ENCODE results near the gene FAM20A. TPM values are rescaled to one million over a fixed set of nuclear protein-coding genes. Genes with fewer than 3 reads are reported as not detected.

Gene FAM20A
- total and polyA plus RNA-seq, 2 donors (not counting 1 experiment from before 2014, with no cell fraction given) = 0.96 to 14.9 TPM

- Histone ChIP-seq H3K9me3 (ENCODE audit: control insufficient read depth, insufficient read depth, low read depth, low read length) (no peaks in the 10 kb centered on the region), H3K36me3 (ENCODE audit: control insufficient read depth, insufficient read depth, low read length) (no peaks in the 10 kb centered on the region), H3K27me3 (ENCODE audit: control insufficient read depth, insufficient read depth, low read length) (no peaks in the 10 kb centered on the region), H3K4me2 (ENCODE audit: extremely low read depth, insufficient read depth, low read length) (no peak overlapping the region), H2AFZ (ENCODE audit: low read length) (no peak overlapping the region), H3K4me1 (ENCODE audit: control insufficient read depth, extremely low read depth, insufficient read depth, low read length) (no peaks in the 10 kb centered on the region), H4K20me1 (ENCODE audit: control insufficient read depth, extremely low read depth, insufficient read depth, low read length) (no peaks in the 10 kb centered on the region), H3K4me3 (replicated peaks in 1 of 4; ENCODE audit: control extremely low read depth in 1 of 4, insufficient read depth in 1 of 4, low read depth in 3 of 4, low read length in 4 of 4) (no peak overlapping the region), H3K27ac (ENCODE audit: insufficient read depth, low read length) (no peak overlapping the region), H3K79me2 (ENCODE audit: control insufficient read depth, insufficient read depth, low read length) (no peaks in the 10 kb centered on the region), H3K9ac (ENCODE audit: insufficient read depth, low read length) (no peak overlapping the region)
- DNase-seq (ENCODE audit: low read depth in 2 of 2) = no peak
- TF ChIP-seq EZH2 (IDR thresholded peaks at IDR 0.05; ENCODE audit: low read length, missing control alignments) (no peak), CTCF (conservative IDR thresholded peaks at IDR 0.05 in 1 of 2, IDR thresholded peaks at IDR 0.05 in 1 of 2; ENCODE audit: low read depth in 1 of 2, low read length in 2 of 2) (no peak)
Observed at GRCh38 chr17:68565661-68566441, 35.3 kb downstream of the FAM20A start.

- Histone ChIP-seq H2AFZ (ENCODE audit: low read length) (no peak overlapping the region), H3K27me3 (ENCODE audit: control insufficient read depth, insufficient read depth, low read length) (no peaks in the 10 kb centered on the region), H3K36me3 (ENCODE audit: control insufficient read depth, insufficient read depth, low read length) (no peaks in the 10 kb centered on the region), H3K79me2 (ENCODE audit: control insufficient read depth, insufficient read depth, low read length) (no peaks in the 10 kb centered on the region), H3K4me1 (ENCODE audit: control insufficient read depth, extremely low read depth, insufficient read depth, low read length) (no peaks in the 10 kb centered on the region), H3K27ac (ENCODE audit: insufficient read depth, low read length) (no peak overlapping the region), H3K9me3 (ENCODE audit: control insufficient read depth, insufficient read depth, low read depth, low read length) (no peaks in the 10 kb centered on the region), H3K4me3 (replicated peaks in 1 of 4; ENCODE audit: control extremely low read depth in 1 of 4, insufficient read depth in 1 of 4, low read depth in 3 of 4, low read length in 4 of 4) (no peak overlapping the region), H4K20me1 (ENCODE audit: control insufficient read depth, extremely low read depth, insufficient read depth, low read length) (no peaks in the 10 kb centered on the region), H3K9ac (ENCODE audit: insufficient read depth, low read length) (no peak overlapping the region), H3K4me2 (ENCODE audit: extremely low read depth, insufficient read depth, low read length) (no peak overlapping the region)
- TF ChIP-seq CTCF (conservative IDR thresholded peaks at IDR 0.05 in 1 of 2, IDR thresholded peaks at IDR 0.05 in 1 of 2; ENCODE audit: low read depth in 1 of 2, low read length in 2 of 2) (no peak), EZH2 (IDR thresholded peaks at IDR 0.05; ENCODE audit: low read length, missing control alignments) (no peak)
- no peak for DNase-seq (ENCODE audit: low read depth in 2 of 2)
Observed at GRCh38 chr17:68564415-68565111, 36.6 kb downstream of the FAM20A start.

GRCh38 chr17:68562736-68563135, 38.4 kb downstream of the FAM20A start:
- no peak for TF ChIP-seq EZH2 (IDR thresholded peaks at IDR 0.05; ENCODE audit: low read length, missing control alignments)
- no peak for TF ChIP-seq CTCF (conservative IDR thresholded peaks at IDR 0.05 in 1 of 2, IDR thresholded peaks at IDR 0.05 in 1 of 2; ENCODE audit: low read depth in 1 of 2, low read length in 2 of 2)
- H3K4me3 ChIP-seq (replicated peaks in 1 of 4; ENCODE audit: control extremely low read depth in 1 of 4, insufficient read depth in 1 of 4, low read depth in 3 of 4, low read length in 4 of 4) = no peak overlapping the region
- no peaks in the 10 kb centered on the region for H3K36me3 ChIP-seq (ENCODE audit: control insufficient read depth, insufficient read depth, low read length)
- no peak for DNase-seq (ENCODE audit: low read depth in 2 of 2)
- H3K4me2 ChIP-seq (ENCODE audit: extremely low read depth, insufficient read depth, low read length) = no peak overlapping the region
- no peaks in the 10 kb centered on the region for H4K20me1 ChIP-seq (ENCODE audit: control insufficient read depth, extremely low read depth, insufficient read depth, low read length)
- H3K27me3 ChIP-seq (ENCODE audit: control insufficient read depth, insufficient read depth, low read length) = no peaks in the 10 kb centered on the region
- H3K27ac ChIP-seq (ENCODE audit: insufficient read depth, low read length) = no peak overlapping the region
- no peaks in the 10 kb centered on the region for H3K4me1 ChIP-seq (ENCODE audit: control insufficient read depth, extremely low read depth, insufficient read depth, low read length)
- H3K9ac ChIP-seq (ENCODE audit: insufficient read depth, low read length) = no peak overlapping the region
- no peak overlapping the region for H2AFZ ChIP-seq (ENCODE audit: low read length)
- no peaks in the 10 kb centered on the region for H3K9me3 ChIP-seq (ENCODE audit: control insufficient read depth, insufficient read depth, low read depth, low read length)
- no peaks in the 10 kb centered on the region for H3K79me2 ChIP-seq (ENCODE audit: control insufficient read depth, insufficient read depth, low read length)

All from fibroblast of lung (primary cell).